Activated T-cell treated with anti-CD3 and anti-CD28 coated beads, Interleukin-2, amount 50 U/mL, for 72 hours (primary cell): ENCODE measurements around the gene NFE2L2. TPM values are rescaled to one million over a fixed set of nuclear protein-coding genes. Genes with fewer than 3 reads are reported as not detected.
"Not testable (repeated sequence)": the region's sequence is repeated elsewhere in the genome, so short reads cannot be mapped to it uniquely, and the experiment has no call there.

Experiments
- ATAC-seq, 2 donors: fragments of 150-1000 bp; cut with Tn5 transposase; replicated peaks in 1 of 2; 2 replicates each; pipeline ENCODE4 v1.10.0; 2021; ENCODE audit warnings: moderate library complexity in 2 of 2, mild to moderate bottlenecking in 1 of 2
- DNase-seq, 2 donors: peaks; one replicate each; pipeline ENCODE4 v3.0.0; 2021 to 2022; ENCODE audit warnings: mixed read lengths in 1 of 2
- H3K27ac Mint-ChIP-seq: one replicate; pipeline ENCODE4 v1.8.0; 2022; ENCODE audit warnings: mild to moderate bottlenecking, moderate library complexity, mixed read lengths
- H3K27me3 Mint-ChIP-seq: one replicate; pipeline ENCODE4 v1.8.0; 2022; ENCODE audit warnings: low read depth, mixed read lengths
- H3K36me3 Mint-ChIP-seq, 2 donors: one replicate each; pipeline ENCODE4 v1.8.0; 2022; ENCODE audit warnings: mixed read lengths in 2 of 2, mild to moderate bottlenecking in 1 of 2; ENCODE audit not compliant: insufficient read depth in 2 of 2
- H3K4me1 Mint-ChIP-seq: one replicate; pipeline ENCODE4 v1.8.0; 2022; ENCODE audit warnings: low read depth, mixed read lengths
- H3K4me3 Mint-ChIP-seq, 2 donors: one replicate each; pipeline ENCODE4 v1.8.0; 2022; ENCODE audit warnings: mild to moderate bottlenecking in 2 of 2, mixed read lengths in 2 of 2, moderate library complexity in 2 of 2
- H3K9me3 Mint-ChIP-seq, 2 donors: one replicate each; pipeline ENCODE4 v1.8.0; 2022; ENCODE audit warnings: mixed read lengths in 2 of 2
- total RNA-seq, 2 donors: library from RNA; stranded (reverse); gene quantifications; one replicate each; pipeline ENCODE4 v1.2.3, GENCODE V29; 2022

Gene NFE2L2
- total RNA-seq, 2 donors from 2014 or later: 74.6 to 81.4 TPM

DNA sequence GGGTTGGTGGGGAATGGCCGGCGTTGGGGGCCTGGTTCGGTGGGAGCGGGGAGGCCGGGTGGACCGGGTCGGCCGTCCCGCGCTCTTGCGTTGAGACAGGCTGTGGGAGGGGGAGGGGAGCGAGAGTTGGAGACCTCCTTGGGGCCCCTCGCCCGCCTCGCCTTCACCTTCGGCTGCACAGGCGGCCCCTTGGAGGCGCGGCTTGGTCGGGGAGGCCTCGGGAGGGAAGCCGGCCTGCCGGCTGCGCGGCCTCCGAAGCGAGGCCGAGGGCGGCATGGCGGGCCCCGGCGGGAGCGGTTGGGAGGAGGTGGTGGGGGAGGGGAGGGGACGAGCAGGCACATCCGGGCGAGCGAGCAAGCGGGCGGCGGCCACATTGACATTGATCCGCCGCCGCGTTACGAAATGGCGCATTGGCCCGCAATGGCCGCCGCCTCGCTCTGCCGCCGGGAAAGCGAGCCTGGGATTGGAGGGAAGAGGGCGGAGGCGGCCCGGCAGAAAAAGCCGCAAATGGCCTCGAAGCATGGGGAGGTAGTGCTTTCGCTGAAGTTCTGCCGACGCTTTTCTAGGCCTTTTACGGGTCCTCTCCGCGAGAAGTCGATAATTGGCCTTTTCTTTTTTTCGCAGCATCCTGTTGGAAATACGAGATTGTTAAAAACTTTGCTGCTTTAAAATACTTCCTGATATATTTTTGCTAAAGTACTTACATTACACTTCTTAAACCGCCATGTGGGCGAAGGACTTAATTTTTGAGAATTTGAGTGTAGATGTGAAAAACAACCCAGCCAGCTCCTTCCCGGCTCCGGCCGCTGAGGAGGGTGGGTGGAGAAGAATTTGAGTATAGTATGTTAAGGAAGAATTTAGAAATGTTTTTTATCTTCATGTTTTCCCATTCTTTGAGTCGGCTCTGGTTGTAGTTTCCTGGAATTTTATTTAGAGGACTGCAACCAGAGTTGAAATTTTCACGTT lies 51.4 kb downstream of the NFE2L2 start:
- ATAC-seq: peak; percentile 68 to 72
- peaks cover 62% of the 10 kb centered on the region for H3K4me1 Mint-ChIP-seq
- H3K9me3 Mint-ChIP-seq: no peaks in the 10 kb centered on the region
- peak overlapping the region; percentile 90 for H3K27ac Mint-ChIP-seq
- no peaks in the 10 kb centered on the region for H3K27me3 Mint-ChIP-seq
- H3K36me3 Mint-ChIP-seq: peaks cover 16 to 49% of the 10 kb centered on the region in 2 donors
- peak overlapping the region; percentile 88 to 94 for H3K4me3 Mint-ChIP-seq
- peak; percentile 90 to 92 for DNase-seq

DNA sequence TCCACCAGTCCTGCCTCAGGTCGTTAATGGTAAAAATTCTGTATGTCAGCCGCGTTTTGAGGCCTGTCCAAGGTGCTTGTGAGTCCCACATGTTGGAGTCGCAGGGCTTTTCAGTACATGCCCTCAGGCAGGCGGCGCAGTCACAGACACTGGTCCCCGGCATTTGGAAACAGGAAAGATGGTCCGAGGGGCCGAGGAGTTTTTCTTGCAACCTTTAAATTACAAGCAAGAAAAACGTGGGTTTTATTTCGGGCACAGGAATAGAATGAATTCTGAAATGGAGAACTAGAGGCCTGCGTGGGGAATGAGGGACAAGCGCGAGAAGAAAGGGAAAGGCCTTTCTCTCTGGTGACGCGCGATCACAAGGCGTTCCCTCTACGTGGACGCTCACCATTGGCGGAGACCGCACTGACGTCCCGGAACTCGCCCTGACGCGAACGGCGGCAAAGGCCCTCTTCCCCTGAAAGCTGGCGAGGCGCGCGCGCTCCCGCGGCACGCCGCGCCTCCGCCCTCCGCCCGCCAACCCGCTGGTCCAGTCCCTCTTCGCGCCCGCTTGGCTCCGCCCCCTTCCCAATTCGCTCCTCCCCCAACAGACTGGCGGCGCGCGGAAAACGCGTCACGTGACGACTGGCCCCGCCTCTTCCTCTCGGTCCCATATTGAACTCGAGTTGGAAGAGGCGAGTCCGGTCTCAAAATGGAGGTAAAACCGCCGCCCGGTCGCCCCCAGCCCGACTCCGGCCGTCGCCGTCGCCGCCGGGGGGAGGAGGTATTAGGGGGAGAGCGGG lies 52.2 kb downstream of the NFE2L2 start, which contains the start of gene HNRNPA3:
Gene HNRNPA3, plus strand, starts transcription at position 689 of the 785 bp plus-strand sequence. Its CDS starts 6 bp downstream, at position 695.
- Mint-ChIP-seq H3K36me3 (peaks cover 14 to 41% of the 10 kb centered on the region in 2 donors), H3K4me1 (peaks cover 64% of the 10 kb centered on the region), H3K27me3 (no peaks in the 10 kb centered on the region), H3K27ac (peak within 1 kb of the TSS; percentile 99), H3K4me3 (peak within 1 kb of the TSS; percentile 88 to 94), H3K9me3 (no peaks in the 10 kb centered on the region)
- DNase-seq (peak; percentile 100), ATAC-seq (peak; percentile 88 to 89)

GRCh38 chr2:177211576-177212105 lies 52.9 kb downstream of the NFE2L2 start:
- Mint-ChIP-seq H3K9me3 (no peaks in the 10 kb centered on the region), H3K4me1 (peaks cover 64% of the 10 kb centered on the region), H3K4me3 (peak overlapping the region; percentile 88 to 94), H3K27ac (peak overlapping the region; percentile 99), H3K27me3 (no peaks in the 10 kb centered on the region), H3K36me3 (peaks cover 13 to 35% of the 10 kb centered on the region in 2 donors)
- no peak for DNase-seq
- no peak for ATAC-seq

GRCh38 chr2:177211169-177211568 lies 53.4 kb downstream of the NFE2L2 start:
- Mint-ChIP-seq H3K9me3 (no peaks in the 10 kb centered on the region), H3K4me3 (peak overlapping the region; percentile 88 to 94), H3K4me1 (peaks cover 64% of the 10 kb centered on the region), H3K36me3 (peaks cover 10 to 30% of the 10 kb centered on the region in 2 donors), H3K27ac (peak overlapping the region; percentile 99), H3K27me3 (no peaks in the 10 kb centered on the region)
- ATAC-seq: no peak
- no peak for DNase-seq

DNA sequence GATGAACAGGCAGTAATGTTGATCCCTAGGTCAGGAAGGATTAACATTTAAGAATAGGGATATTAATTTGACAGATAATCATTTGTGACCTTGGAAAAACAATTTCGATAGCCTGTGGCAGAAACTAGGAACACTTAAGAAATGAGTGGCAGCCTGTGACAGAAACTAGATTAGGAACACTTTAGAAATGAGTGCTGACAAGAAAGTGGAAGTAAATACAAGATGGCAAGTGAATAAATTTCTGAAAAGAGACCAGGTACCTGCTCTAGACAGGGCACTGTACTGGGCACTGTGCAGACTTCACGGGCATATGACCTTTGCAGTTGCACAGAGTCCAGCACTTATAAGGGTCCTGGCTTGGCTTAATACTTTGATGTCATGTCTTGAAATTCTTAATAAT lies 57.4 kb downstream of the NFE2L2 start:
- peak; percentile 73 to 75 for ATAC-seq

DNA sequence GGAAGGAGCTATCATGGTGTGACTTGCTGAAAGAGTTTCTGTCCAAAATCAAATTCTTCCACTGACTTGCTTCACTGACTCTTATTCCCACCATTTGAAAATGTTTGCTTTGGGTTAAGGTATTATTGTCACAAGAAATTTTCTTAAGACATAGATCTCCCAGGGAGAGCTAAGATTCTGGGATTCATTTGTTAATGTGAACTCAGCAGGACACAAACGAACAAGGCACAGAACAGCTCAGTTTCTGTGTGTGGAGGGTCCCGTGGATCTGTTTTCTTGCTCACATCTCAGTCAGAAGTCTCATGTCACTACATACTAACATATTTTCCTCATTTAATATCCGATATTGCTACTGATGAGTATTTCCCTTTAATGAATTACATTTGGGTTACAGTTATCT lies 60.1 kb downstream of the NFE2L2 start:
- Mint-ChIP-seq H3K27ac (peak overlapping the region; percentile 48), H3K27me3 (no peaks in the 10 kb centered on the region), H3K4me3 (no peak overlapping the region), H3K36me3 (no peaks in the 10 kb centered on the region), H3K4me1 (peaks cover 22% of the 10 kb centered on the region), H3K9me3 (no peaks in the 10 kb centered on the region)
- no peak for DNase-seq
- no peak for ATAC-seq

More for the DNA sequence above, 57.4 kb downstream of the NFE2L2 start:
- H3K27ac Mint-ChIP-seq: peak overlapping the region; percentile 87
- no peaks in the 10 kb centered on the region for H3K27me3 Mint-ChIP-seq
- H3K9me3 Mint-ChIP-seq: no peaks in the 10 kb centered on the region
- peaks cover 0 to 1% of the 10 kb centered on the region in 2 donors for H3K36me3 Mint-ChIP-seq
- DNase-seq: no peak
- peak overlapping the region; percentile 56 to 58 for H3K4me3 Mint-ChIP-seq
- H3K4me1 Mint-ChIP-seq: peaks cover 40% of the 10 kb centered on the region

GRCh38 chr2:177201919-177202346 lies 62.6 kb downstream of the NFE2L2 start:
- Mint-ChIP-seq H3K27ac (no peak overlapping the region), H3K4me3 (no peak overlapping the region), H3K9me3 (no peaks in the 10 kb centered on the region), H3K36me3 (no peaks in the 10 kb centered on the region), H3K4me1 (peaks cover 9% of the 10 kb centered on the region), H3K27me3 (no peaks in the 10 kb centered on the region)
- ATAC-seq: no peak
- no peak for DNase-seq

GRCh38 chr2:177200419-177200818 lies 64.1 kb downstream of the NFE2L2 start:
- DNase-seq, H3K27me3 Mint-ChIP-seq, ATAC-seq, H3K4me3 Mint-ChIP-seq, H3K9me3 Mint-ChIP-seq, H3K36me3 Mint-ChIP-seq, H3K4me1 Mint-ChIP-seq, H3K27ac Mint-ChIP-seq: not testable (repeated sequence)

DNA sequence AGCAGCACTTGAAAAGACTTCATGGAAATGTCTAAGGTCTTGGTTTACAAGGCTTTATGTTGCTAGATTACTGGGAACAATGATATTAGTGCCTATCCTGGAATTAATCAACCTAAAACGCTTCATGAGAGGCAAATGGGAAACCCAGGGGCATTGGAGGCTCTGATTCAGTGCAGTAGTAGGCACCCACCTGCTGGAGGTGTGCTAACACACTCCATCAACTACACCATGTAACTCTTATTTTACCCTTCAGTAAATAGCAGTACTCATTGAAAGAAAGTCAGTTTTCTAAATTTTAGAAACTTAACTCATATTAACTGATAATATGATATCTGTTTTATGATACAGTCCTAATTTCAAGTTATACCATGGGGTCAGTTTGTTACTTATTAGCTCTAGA lies 69.3 kb downstream of the NFE2L2 start:
- H3K36me3 Mint-ChIP-seq: no peaks in the 10 kb centered on the region
- H3K27me3 Mint-ChIP-seq: no peaks in the 10 kb centered on the region
- H3K4me3 Mint-ChIP-seq: no peak overlapping the region
- peaks cover 4% of the 10 kb centered on the region for H3K4me1 Mint-ChIP-seq
- no peaks in the 10 kb centered on the region for H3K9me3 Mint-ChIP-seq
- peak in 1 of 2 donors; percentile 57 for ATAC-seq
- no peak for DNase-seq
- H3K27ac Mint-ChIP-seq: no peak overlapping the region

DNA sequence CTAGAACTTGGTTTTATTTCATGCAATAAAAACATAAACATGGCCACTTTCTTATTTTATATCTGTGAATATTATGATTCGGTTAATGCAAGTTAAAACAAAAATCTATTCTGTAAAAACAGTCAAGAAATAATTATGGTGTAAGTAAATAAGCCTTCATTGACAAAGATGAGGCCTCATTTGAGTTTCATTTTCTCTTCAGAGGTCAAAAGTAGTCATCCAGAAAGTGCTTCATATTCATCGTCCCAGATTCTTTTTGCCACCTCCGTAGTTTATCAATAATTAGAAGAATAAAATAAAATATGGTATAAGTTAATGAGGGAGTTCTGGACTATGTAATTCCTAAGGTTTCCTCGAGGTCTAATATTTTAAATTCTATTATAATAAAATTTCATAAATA lies 71.3 kb downstream of the NFE2L2 start:
- Mint-ChIP-seq H3K9me3 (no peaks in the 10 kb centered on the region), H3K36me3 (no peaks in the 10 kb centered on the region), H3K27me3 (no peaks in the 10 kb centered on the region), H3K27ac (no peak overlapping the region), H3K4me1 (peaks cover 4% of the 10 kb centered on the region), H3K4me3 (peak overlapping the region in 1 of 2 donors; percentile 37)
- ATAC-seq: no peak
- no peak for DNase-seq

- no peaks in the 10 kb centered on the region for H3K27me3 Mint-ChIP-seq
- no peak for DNase-seq
- H3K4me1 Mint-ChIP-seq: peaks cover 4% of the 10 kb centered on the region
- no peak overlapping the region for H3K27ac Mint-ChIP-seq
- no peak for ATAC-seq
- H3K9me3 Mint-ChIP-seq: no peaks in the 10 kb centered on the region
- no peak overlapping the region for H3K4me3 Mint-ChIP-seq
- no peaks in the 10 kb centered on the region for H3K36me3 Mint-ChIP-seq
Observed at GRCh38 chr2:177192788-177193187, 71.7 kb downstream of the NFE2L2 start.

- Mint-ChIP-seq H3K27me3 (no peaks in the 10 kb centered on the region), H3K4me3 (no peak overlapping the region), H3K9me3 (no peaks in the 10 kb centered on the region), H3K4me1 (peaks cover 4% of the 10 kb centered on the region), H3K36me3 (no peaks in the 10 kb centered on the region), H3K27ac (no peak overlapping the region)
- ATAC-seq: no peak
- DNase-seq: no peak
Observed at GRCh38 chr2:177190941-177191340, 73.6 kb downstream of the NFE2L2 start.
